ENCODE measurements around the gene LRRC3. TPM values are rescaled to one million over a fixed set of nuclear protein-coding genes. Genes with fewer than 3 reads are reported as not detected.

The LRRC3 gene
- total RNA-seq, 1 experiment from 2014 or later = 5.7 TPM

GRCh38 chr21:44497703-44498126 is 42.4 kb downstream of the LRRC3 start:
- DNase-seq (ENCODE audit: low spot score) = no peak
- H3K9me3 Mint-ChIP-seq = peaks cover 10% of the 10 kb centered on the region
- peaks cover 9% of the 10 kb centered on the region; the same call in 1 of the 2 replicates for H3K27me3 Mint-ChIP-seq (ENCODE audit: low read depth)
- no peak for ATAC-seq
- peaks cover 32% of the 10 kb centered on the region for H3K4me1 Mint-ChIP-seq
- H3K4me3 Mint-ChIP-seq = no peak overlapping the region
- peak overlapping the region; percentile 78 for H3K27ac Mint-ChIP-seq
- POLR2A ChIA-PET = no interaction called here
- TF ChIP-seq, protein P1, sequence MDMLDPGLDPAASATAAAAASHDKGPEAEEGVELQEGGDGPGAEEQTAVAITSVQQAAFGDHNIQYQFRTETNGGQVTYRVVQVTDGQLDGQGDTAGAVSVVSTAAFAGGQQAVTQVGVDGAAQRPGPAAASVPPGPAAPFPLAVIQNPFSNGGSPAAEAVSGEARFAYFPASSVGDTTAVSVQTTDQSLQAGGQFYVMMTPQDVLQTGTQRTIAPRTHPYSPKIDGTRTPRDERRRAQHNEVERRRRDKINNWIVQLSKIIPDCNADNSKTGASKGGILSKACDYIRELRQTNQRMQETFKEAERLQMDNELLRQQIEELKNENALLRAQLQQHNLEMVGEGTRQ (CRISPR knock-in tag; IDR thresholded peaks at IDR 0.05) = peak; percentile 82
- TF ChIP-seq USF1 (CRISPR knock-in tag; IDR thresholded peaks at IDR 0.05) = peak; percentile 80
- TF ChIP-seq, protein P2, sequence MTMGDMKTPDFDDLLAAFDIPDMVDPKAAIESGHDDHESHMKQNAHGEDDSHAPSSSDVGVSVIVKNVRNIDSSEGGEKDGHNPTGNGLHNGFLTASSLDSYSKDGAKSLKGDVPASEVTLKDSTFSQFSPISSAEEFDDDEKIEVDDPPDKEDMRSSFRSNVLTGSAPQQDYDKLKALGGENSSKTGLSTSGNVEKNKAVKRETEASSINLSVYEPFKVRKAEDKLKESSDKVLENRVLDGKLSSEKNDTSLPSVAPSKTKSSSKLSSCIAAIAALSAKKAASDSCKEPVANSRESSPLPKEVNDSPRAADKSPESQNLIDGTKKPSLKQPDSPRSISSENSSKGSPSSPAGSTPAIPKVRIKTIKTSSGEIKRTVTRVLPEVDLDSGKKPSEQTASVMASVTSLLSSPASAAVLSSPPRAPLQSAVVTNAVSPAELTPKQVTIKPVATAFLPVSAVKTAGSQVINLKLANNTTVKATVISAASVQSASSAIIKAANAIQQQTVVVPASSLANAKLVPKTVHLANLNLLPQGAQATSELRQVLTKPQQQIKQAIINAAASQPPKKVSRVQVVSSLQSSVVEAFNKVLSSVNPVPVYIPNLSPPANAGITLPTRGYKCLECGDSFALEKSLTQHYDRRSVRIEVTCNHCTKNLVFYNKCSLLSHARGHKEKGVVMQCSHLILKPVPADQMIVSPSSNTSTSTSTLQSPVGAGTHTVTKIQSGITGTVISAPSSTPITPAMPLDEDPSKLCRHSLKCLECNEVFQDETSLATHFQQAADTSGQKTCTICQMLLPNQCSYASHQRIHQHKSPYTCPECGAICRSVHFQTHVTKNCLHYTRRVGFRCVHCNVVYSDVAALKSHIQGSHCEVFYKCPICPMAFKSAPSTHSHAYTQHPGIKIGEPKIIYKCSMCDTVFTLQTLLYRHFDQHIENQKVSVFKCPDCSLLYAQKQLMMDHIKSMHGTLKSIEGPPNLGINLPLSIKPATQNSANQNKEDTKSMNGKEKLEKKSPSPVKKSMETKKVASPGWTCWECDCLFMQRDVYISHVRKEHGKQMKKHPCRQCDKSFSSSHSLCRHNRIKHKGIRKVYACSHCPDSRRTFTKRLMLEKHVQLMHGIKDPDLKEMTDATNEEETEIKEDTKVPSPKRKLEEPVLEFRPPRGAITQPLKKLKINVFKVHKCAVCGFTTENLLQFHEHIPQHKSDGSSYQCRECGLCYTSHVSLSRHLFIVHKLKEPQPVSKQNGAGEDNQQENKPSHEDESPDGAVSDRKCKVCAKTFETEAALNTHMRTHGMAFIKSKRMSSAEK (CRISPR knock-in tag; IDR thresholded peaks at IDR 0.05; ENCODE audit: borderline replicate concordance) = no peak
- no peak for TF ChIP-seq ZBTB21 (CRISPR knock-in tag; IDR thresholded peaks at IDR 0.05; ENCODE audit: borderline replicate concordance)
- no peak for TF ChIP-seq CTCF (IDR thresholded peaks at IDR 0.05)
- TF ChIP-seq MAX (CRISPR knock-in tag; IDR thresholded peaks at IDR 0.05) = peak; percentile 52; the same call in 1 of the 2 replicates
- CTCF ChIA-PET = interaction anchor here (0.6 to 1.3 kb wide), 2 partner anchors 8 to 13 kb away, joined by 3 to 5 read pairs; no protein-coding TSS in a partner anchor
- H3K36me3 Mint-ChIP-seq = peaks cover 22% of the 10 kb centered on the region

DNA sequence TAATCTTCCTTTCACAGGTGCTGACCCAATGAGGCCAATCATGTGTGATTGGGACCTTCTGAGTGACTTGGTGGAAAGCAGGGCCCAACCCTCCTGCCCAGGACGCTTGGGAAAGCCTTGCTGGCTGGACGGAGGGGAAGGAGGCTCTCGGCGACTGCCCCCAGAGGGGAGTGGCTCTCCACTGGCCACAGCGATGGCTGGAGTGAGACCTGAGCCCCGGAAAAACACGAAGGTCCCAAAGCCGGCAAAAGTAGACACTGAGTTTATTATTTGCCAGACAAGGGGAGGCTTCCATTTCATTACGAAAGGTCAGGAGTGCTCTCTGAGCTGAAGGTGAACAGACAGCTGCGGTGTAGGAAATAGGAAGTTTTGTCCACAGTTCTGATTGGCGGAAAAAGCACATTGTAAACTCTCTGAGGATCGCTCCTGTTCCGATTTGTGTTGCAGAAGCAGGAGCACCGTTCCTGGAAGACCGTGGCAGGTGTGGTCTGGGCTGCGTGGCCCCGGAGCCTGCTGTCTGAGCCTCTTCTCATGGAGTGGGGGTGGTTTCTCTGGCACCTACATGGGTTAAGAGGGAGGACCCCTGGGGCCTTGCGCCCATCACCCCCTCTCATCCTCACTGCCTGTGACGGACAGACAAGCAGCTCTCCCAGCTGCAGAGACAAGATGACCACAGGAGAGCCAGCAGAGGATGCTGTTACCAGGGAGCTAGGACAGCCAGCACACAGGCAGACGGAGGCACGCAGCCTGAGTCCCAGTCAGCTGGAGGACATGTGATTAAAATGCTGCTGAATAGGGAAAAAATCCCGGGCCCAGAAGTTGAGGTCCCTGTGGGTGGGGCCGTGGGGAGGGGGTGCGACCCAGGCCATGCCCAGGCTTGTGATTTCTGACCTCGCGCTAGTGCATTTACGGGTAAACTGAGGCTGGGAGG is 43.2 kb downstream of the LRRC3 start:
- CTCF ChIA-PET = interaction anchor here (0.6 to 1.3 kb wide), 3 partner anchors 9 to 12 kb away, joined by 3 to 5 read pairs (median 4); no protein-coding TSS in a partner anchor
- ATAC-seq (no peak), DNase-seq (ENCODE audit: low spot score) (no peak)
- Mint-ChIP-seq H3K9me3 (peaks cover 2% of the 10 kb centered on the region; the same call in 1 of the 2 replicates), H3K4me3 (no peak overlapping the region), H3K36me3 (peaks cover 14% of the 10 kb centered on the region), H3K27ac (no peak overlapping the region), H3K27me3 (ENCODE audit: low read depth) (0 out of 2 replicates have a peak, but pooled peaks cover 1% of the 10 kb centered on the region), H3K4me1 (peaks cover 27% of the 10 kb centered on the region)
- POLR2A ChIA-PET = interaction anchor here (1.0 kb wide), 1 partner anchor 12 kb away, joined by 3 read pairs; no protein-coding TSS in a partner anchor
- TF ChIP-seq NFYB (CRISPR knock-in tag; conservative IDR thresholded peaks at IDR 0.05; ENCODE audit: low read depth) = no peak
- no peak for TF ChIP-seq FOXP4 (CRISPR knock-in tag; IDR thresholded peaks at IDR 0.05)
- TF ChIP-seq ERG (CRISPR knock-in tag; IDR thresholded peaks at IDR 0.05) = no peak
- TF ChIP-seq NR2C2 (CRISPR knock-in tag; IDR thresholded peaks at IDR 0.05) = no peak
- no peak for TF ChIP-seq E2F1 (CRISPR knock-in tag; IDR thresholded peaks at IDR 0.05)
- TF ChIP-seq, protein P3, sequence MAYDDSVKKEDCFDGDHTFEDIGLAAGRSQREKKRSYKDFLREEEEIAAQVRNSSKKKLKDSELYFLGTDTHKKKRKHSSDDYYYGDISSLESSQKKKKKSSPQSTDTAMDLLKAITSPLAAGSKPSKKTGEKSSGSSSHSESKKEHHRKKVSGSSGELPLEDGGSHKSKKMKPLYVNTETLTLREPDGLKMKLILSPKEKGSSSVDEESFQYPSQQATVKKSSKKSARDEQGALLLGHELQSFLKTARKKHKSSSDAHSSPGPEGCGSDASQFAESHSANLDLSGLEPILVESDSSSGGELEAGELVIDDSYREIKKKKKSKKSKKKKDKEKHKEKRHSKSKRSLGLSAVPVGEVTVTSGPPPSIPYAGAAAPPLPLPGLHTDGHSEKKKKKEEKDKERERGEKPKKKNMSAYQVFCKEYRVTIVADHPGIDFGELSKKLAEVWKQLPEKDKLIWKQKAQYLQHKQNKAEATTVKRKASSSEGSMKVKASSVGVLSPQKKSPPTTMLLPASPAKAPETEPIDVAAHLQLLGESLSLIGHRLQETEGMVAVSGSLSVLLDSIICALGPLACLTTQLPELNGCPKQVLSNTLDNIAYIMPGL (CRISPR knock-in tag; IDR thresholded peaks at IDR 0.05) = no peak
- TF ChIP-seq GRHL2 (CRISPR knock-in tag; IDR thresholded peaks at IDR 0.05; ENCODE audit: insufficient replicate concordance, severe bottlenecking) = no peak
- TF ChIP-seq ZNF232 (CRISPR knock-in tag; IDR thresholded peaks at IDR 0.05) = no peak
- TF ChIP-seq IRF2 (CRISPR knock-in tag; IDR thresholded peaks at IDR 0.05; ENCODE audit: borderline replicate concordance, low read depth) = no peak
- no peak for TF ChIP-seq ESRRA (CRISPR knock-in tag; IDR thresholded peaks at IDR 0.05; ENCODE audit: borderline replicate concordance)
- no peak for TF ChIP-seq JUN (CRISPR knock-in tag; IDR thresholded peaks at IDR 0.05)
